ENCODE results near the gene PUS3.
A peak's percentile ranks its signal among the peaks of the same experiment; 100 is the strongest.

PUS3 gene

DNA sequence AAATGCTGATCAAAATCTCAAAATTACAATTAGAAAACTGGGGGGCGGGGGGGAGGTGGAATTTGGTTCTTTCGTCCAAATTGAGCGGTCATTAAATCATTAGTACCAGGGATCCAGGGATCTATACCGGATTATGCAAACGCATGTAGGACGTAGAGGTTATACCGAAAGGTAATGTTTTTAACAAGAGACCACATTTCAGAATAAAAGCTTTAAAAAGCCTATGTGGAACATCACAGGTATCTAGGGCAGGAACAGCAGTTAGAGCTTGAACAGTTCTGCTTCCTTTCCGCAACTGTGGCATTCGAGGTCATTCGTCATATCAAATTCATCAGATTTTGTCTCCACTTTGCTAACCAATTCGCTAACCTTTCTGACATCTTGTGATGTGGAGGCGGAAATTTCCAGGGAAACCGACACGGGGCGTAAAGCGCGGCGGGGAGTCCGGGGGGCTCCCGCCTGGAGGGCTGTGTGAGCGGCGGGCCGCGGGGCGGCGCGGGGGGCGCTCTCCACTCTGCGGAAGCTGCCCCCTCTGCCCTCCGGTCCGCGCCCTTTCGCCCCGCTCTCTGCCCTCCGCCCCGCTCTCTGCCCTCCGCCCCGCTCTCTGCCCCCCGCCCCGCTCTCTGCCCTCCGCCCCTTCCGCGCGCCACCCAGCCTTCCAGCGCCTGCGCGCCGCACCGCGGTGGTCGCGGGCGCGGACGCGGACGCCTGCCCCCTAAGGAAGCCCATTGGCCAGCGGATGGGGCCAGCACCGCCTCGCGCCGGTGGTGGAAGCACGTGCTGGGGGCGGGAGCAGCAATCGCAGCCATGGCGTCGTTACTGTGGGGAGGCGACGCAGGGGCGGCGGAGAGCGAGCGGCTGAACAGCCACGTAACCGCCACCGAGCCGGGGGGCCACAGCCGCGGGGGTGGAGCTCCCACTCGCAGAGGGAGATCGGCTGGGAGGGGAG, 979 bp upstream of the PUS3 start, which contains the start of gene DDX25:
DDX25 (plus strand) TSS at position 798 of the 949 bp plus-strand sequence; CDS start at position 808, 10 bp downstream.
- Histone ChIP-seq H3K27ac (ENCODE audit: extremely low read depth, low read depth, low read length) (no peak within 1 kb of the TSS), H3K4me1 (ENCODE audit: control insufficient read depth, insufficient read depth, low read length) (no peaks in the 10 kb centered on the region), H3K36me3 (ENCODE audit: control insufficient read depth in 2 of 2, insufficient read depth in 1 of 2, low read length in 2 of 2) (peaks cover 0 to 12% of the 10 kb centered on the region in 2 experiments; a peak in 2 of 3 replicates), H3K9me3 (ENCODE audit: control insufficient read depth, insufficient read depth, low read depth, low read length) (no peaks in the 10 kb centered on the region), H3K4me3 (ENCODE audit: low read depth, low read length) (peak within 1 kb of the TSS; percentile 7)
- TF ChIP-seq ZFP3 (tag by site-specific recombination; IDR thresholded peaks at IDR 0.05; ENCODE audit: low read depth) (no peak), ZNF221 (tag by site-specific recombination; IDR thresholded peaks at IDR 0.05; ENCODE audit: borderline replicate concordance) (no peak), ZNF341 (tag by site-specific recombination; IDR thresholded peaks at IDR 0.05; ENCODE audit: low read depth) (no peak)
- TF ChIP-seq, protein P1, sequence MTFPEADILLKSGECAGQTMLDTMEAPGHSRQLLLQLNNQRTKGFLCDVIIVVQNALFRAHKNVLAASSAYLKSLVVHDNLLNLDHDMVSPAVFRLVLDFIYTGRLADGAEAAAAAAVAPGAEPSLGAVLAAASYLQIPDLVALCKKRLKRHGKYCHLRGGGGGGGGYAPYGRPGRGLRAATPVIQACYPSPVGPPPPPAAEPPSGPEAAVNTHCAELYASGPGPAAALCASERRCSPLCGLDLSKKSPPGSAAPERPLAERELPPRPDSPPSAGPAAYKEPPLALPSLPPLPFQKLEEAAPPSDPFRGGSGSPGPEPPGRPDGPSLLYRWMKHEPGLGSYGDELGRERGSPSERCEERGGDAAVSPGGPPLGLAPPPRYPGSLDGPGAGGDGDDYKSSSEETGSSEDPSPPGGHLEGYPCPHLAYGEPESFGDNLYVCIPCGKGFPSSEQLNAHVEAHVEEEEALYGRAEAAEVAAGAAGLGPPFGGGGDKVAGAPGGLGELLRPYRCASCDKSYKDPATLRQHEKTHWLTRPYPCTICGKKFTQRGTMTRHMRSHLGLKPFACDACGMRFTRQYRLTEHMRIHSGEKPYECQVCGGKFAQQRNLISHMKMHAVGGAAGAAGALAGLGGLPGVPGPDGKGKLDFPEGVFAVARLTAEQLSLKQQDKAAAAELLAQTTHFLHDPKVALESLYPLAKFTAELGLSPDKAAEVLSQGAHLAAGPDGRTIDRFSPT (tag by site-specific recombination; IDR thresholded peaks at IDR 0.05) = no peak
- TF ChIP-seq, protein P2, sequence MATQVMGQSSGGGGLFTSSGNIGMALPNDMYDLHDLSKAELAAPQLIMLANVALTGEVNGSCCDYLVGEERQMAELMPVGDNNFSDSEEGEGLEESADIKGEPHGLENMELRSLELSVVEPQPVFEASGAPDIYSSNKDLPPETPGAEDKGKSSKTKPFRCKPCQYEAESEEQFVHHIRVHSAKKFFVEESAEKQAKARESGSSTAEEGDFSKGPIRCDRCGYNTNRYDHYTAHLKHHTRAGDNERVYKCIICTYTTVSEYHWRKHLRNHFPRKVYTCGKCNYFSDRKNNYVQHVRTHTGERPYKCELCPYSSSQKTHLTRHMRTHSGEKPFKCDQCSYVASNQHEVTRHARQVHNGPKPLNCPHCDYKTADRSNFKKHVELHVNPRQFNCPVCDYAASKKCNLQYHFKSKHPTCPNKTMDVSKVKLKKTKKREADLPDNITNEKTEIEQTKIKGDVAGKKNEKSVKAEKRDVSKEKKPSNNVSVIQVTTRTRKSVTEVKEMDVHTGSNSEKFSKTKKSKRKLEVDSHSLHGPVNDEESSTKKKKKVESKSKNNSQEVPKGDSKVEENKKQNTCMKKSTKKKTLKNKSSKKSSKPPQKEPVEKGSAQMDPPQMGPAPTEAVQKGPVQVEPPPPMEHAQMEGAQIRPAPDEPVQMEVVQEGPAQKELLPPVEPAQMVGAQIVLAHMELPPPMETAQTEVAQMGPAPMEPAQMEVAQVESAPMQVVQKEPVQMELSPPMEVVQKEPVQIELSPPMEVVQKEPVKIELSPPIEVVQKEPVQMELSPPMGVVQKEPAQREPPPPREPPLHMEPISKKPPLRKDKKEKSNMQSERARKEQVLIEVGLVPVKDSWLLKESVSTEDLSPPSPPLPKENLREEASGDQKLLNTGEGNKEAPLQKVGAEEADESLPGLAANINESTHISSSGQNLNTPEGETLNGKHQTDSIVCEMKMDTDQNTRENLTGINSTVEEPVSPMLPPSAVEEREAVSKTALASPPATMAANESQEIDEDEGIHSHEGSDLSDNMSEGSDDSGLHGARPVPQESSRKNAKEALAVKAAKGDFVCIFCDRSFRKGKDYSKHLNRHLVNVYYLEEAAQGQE (tag by site-specific recombination; IDR thresholded peaks at IDR 0.05) = peak; percentile 1; the same call in 1 of the 2 replicates
- ChIA-PET POLR2A (interaction anchor here (0.7 to 2.4 kb wide), 6 partner anchors 7 to 308 kb away, joined by 3 to 26 read pairs (median 5); partner anchors contain the start of genes FAM118B, HYLS1 and RPUSD4), CTCF (interaction anchor here (0.8 to 1.1 kb wide), 3 partner anchors 16 to 23 kb away, joined by 3 to 4 read pairs (median 3); no protein-coding TSS in a partner anchor)

DNA sequence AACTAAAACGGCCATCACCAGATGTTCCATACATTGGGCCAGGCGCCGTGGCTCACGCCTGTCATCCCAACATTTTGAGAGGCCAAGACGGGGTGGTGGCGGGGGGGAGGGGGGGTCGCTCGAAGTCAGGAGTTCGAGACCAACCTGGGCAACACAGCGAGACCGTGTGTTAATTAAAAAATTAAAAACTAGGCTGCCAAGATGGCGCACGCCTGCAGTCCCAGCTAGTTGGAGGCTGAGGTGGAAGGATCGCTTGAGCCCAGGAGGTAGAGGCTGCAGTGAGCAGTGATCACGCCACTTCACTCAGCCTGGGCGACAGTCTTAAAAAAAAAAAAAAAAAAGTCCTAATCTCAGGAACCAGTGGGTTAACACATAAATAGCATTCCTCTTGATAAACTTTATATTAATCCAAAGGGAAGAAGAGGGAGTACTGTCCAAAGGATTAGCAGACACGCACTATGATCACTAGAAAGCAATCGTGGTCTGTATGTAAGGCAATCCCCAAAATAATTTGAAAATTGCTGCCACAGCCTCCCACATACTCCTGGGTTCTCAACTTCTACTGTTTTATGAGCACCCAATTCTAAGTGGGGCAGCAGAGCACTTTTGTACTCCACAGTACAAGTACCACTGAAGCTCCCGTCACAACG, 604 bp downstream of the PUS3 start:
- TF ChIP-seq REPIN1 (tag by site-specific recombination; IDR thresholded peaks at IDR 0.05; ENCODE audit: low read depth) (no peak), ZFHX2 (tag by site-specific recombination; conservative IDR thresholded peaks at IDR 0.05) (no peak), ZNF837 (tag by site-specific recombination; IDR thresholded peaks at IDR 0.05) (no peak), MZF1 (tag by site-specific recombination; IDR thresholded peaks at IDR 0.05; ENCODE audit: borderline replicate concordance) (no peak), SALL2 (tag by site-specific recombination; IDR thresholded peaks at IDR 0.05; ENCODE audit: borderline replicate concordance) (no peak), HOXC10 (CRISPR knock-in tag; IDR thresholded peaks at IDR 0.05) (no peak), ZNF785 (tag by site-specific recombination; IDR thresholded peaks at IDR 0.05) (no peak), ZNF473 (tag by site-specific recombination; IDR thresholded peaks at IDR 0.05) (no peak), WT1 (tag by site-specific recombination; IDR thresholded peaks at IDR 0.05) (no peak)
- TF ChIP-seq, protein P3, sequence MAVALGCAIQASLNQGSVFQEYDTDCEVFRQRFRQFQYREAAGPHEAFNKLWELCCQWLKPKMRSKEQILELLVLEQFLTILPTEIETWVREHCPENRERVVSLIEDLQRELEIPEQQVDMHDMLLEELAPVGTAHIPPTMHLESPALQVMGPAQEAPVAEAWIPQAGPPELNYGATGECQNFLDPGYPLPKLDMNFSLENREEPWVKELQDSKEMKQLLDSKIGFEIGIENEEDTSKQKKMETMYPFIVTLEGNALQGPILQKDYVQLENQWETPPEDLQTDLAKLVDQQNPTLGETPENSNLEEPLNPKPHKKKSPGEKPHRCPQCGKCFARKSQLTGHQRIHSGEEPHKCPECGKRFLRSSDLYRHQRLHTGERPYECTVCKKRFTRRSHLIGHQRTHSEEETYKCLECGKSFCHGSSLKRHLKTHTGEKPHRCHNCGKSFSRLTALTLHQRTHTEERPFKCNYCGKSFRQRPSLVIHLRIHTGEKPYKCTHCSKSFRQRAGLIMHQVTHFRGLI (tag by site-specific recombination; IDR thresholded peaks at IDR 0.05) = no peak
- H3K27ac ChIP-seq (ENCODE audit: extremely low read depth, low read depth, low read length) = no peak overlapping the region
- H3K4me1 ChIP-seq (ENCODE audit: control insufficient read depth, insufficient read depth, low read length) = no peaks in the 10 kb centered on the region
- no peaks in the 10 kb centered on the region for H3K9me3 ChIP-seq (ENCODE audit: control insufficient read depth, insufficient read depth, low read depth, low read length)
- CTCF ChIA-PET = interaction anchor here (0.8 to 1.1 kb wide), 3 partner anchors 8 to 25 kb away, joined by 3 to 4 read pairs (median 3); no protein-coding TSS in a partner anchor
- H3K4me3 ChIP-seq (ENCODE audit: low read depth, low read length) = peak overlapping the region; percentile 77
- peaks cover 0 to 16% of the 10 kb centered on the region in 2 experiments; a peak in 2 of 3 replicates for H3K36me3 ChIP-seq (ENCODE audit: control insufficient read depth in 2 of 2, insufficient read depth in 1 of 2, low read length in 2 of 2)
- POLR2A ChIA-PET = interaction anchor here (0.5 to 2.4 kb wide), 11 partner anchors 8 to 827 kb away, joined by 3 to 26 read pairs (median 4); partner anchors contain the start of genes FAM118B, HYLS1, RPUSD4 and STT3A

All from HEK293 (cell line).